Right lobe of liver (tissue), 4 donors: Measurements from ENCODE around the gene CD109.

ENCODE experiments used
- CTCF ChIP-seq, 4 donors: fragments of 200-600 bp in 3 of 4; fragments of 450-650 bp in 1 of 4; IDR thresholded peaks; one replicate each; pipeline versions ENCODE4 v1.5.1 to v1.8.0; 2016 to 2022; ENCODE audit warnings: antibody characterized with exemption in 4 of 4, mild to moderate bottlenecking in 2 of 4
- POLR2A ChIP-seq: fragments of 450-650 bp; IDR thresholded peaks from one replicate; pipeline ENCODE4 v1.6.1; 2017; ENCODE audit warnings: antibody characterized with exemption, mild to moderate bottlenecking
- donor health status: DM: no; HTN: no; CAD: no.
- donor health status: DM: no; HTN: no; CAD: no.
- donor health status: DM: no; HTN: yes; CAD: no.

DNA sequence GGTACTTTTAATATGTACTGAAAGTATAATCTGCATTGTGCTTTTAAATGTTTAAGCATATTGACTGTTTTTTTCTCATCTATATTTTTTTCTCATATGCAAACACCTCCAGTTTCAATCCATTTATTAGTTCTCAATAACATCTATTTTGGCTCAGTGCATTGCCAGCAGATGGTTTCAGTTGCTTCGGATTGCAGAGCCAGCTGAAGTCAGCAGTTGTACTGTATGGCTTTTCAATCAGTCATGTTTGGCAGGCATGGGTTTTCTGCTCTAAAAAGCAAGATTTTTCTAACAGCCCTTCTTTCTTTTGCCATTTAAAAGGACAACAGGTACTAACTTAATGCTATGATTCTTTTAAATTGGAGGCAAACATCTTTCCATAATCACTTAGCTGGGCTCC lies 121.2 kb downstream of the CD109 start:
- TF ChIP-seq POLR2A = no peak
- no peak for TF ChIP-seq CTCF (IDR thresholded peaks at IDR 0.05)
